ENCODE data around the gene FLNC. TPM values are rescaled to one million over a fixed set of nuclear protein-coding genes. Genes with fewer than 3 reads are reported as not detected.

FLNC gene
- polyA plus RNA-seq, 3 donors, result 0.01 TPM; not detected in 2

GRCh38 chr7:128826512-128826911 lies 3.7 kb upstream of the FLNC start:
- peak overlapping the region in 1 of 7 donors; percentile 50 for H3K27ac Mint-ChIP-seq
- no peaks in the 10 kb centered on the region for H4K20me1 ChIP-seq (ENCODE audit: insufficient read depth, low read length)
- no peak overlapping the region for H3K27ac ChIP-seq (ENCODE audit: low read depth in 1 of 2, low read length in 2 of 2)
- peaks cover 33 to 43% (median 42%) of the 10 kb centered on the region in 3 donors for H3K27me3 Mint-ChIP-seq (ENCODE audit: low read depth in 3 of 3)
- peaks cover 13 to 15% of the 10 kb centered on the region in 2 donors for H3K4me1 ChIP-seq (ENCODE audit: control insufficient read depth in 1 of 2, insufficient read depth in 2 of 2, low read length in 2 of 2)
- peaks cover 22 to 31% of the 10 kb centered on the region in 2 donors for H3K27me3 ChIP-seq (ENCODE audit: control insufficient read depth in 2 of 2, insufficient read depth in 2 of 2, low read length in 2 of 2)
- WGBS (ENCODE audit: insufficient coverage), result 91% methylated on average over 3 of the region's 4 CpGs
- no peak overlapping the region for H3K9ac ChIP-seq (ENCODE audit: insufficient read depth, low read length, poor library complexity, severe bottlenecking)
- H2AFZ ChIP-seq (ENCODE audit: insufficient read depth, low read depth, low read length, poor library complexity, severe bottlenecking), result no peak overlapping the region
- no peak overlapping the region for H3K4me3 Mint-ChIP-seq
- H3K4me3 ChIP-seq (replicated peaks in 1 of 3; ENCODE audit: low read depth in 2 of 3, low read length in 3 of 3), result no peak overlapping the region
- H3K36me3 ChIP-seq (replicated peaks in 1 of 2; ENCODE audit: control insufficient read depth in 1 of 2, insufficient read depth in 2 of 2, low read length in 2 of 2), result no peaks in the 10 kb centered on the region
- DNase-seq, result no peak
- H3K79me2 ChIP-seq (ENCODE audit: insufficient read depth, low read length), result no peaks in the 10 kb centered on the region
- H3K9me3 Mint-ChIP-seq, result peaks cover 0 to 13% (median 6%) of the 10 kb centered on the region in 7 donors
- intact Hi-C loops (cut with micrococcal nuclease), result no loop called here
- TF ChIP-seq CTCF (IDR thresholded peaks at IDR 0.05), result no peak
- H3K9me3 ChIP-seq (replicated peaks in 1 of 2; ENCODE audit: control insufficient read depth in 1 of 2, insufficient read depth in 1 of 2, low read length in 2 of 2), result no peaks in the 10 kb centered on the region
- H3K36me3 Mint-ChIP-seq, result peaks cover 0 to 3% of the 10 kb centered on the region in 2 donors
- no peak overlapping the region for H3K4me2 ChIP-seq (replicated peaks; ENCODE audit: extremely low read depth, low read length, poor library complexity, severe bottlenecking)
- H3K4me1 Mint-ChIP-seq, result peaks cover 16% of the 10 kb centered on the region

- H4K20me1 ChIP-seq (ENCODE audit: insufficient read depth, low read length), result no peaks in the 10 kb centered on the region
- Mint-ChIP-seq H3K9me3 (peaks cover 0 to 15% (median 6%) of the 10 kb centered on the region in 7 donors), H3K36me3 (peaks cover 0 to 3% of the 10 kb centered on the region in 2 donors), H3K4me3 (no peak overlapping the region), H3K4me1 (peaks cover 18% of the 10 kb centered on the region), H3K27ac (no peak overlapping the region), H3K27me3 (ENCODE audit: low read depth in 3 of 3) (peaks cover 37 to 47% (median 45%) of the 10 kb centered on the region in 3 donors)
- H3K9me3 ChIP-seq (replicated peaks in 1 of 2; ENCODE audit: control insufficient read depth in 1 of 2, insufficient read depth in 1 of 2, low read length in 2 of 2), result no peaks in the 10 kb centered on the region
- peaks cover 16 to 18% of the 10 kb centered on the region in 2 donors for H3K4me1 ChIP-seq (ENCODE audit: control insufficient read depth in 1 of 2, insufficient read depth in 2 of 2, low read length in 2 of 2)
- H2AFZ ChIP-seq (ENCODE audit: insufficient read depth, low read depth, low read length, poor library complexity, severe bottlenecking), result no peak overlapping the region
- no peaks in the 10 kb centered on the region for H3K36me3 ChIP-seq (replicated peaks in 1 of 2; ENCODE audit: control insufficient read depth in 1 of 2, insufficient read depth in 2 of 2, low read length in 2 of 2)
- no peak overlapping the region for H3K4me2 ChIP-seq (replicated peaks; ENCODE audit: extremely low read depth, low read length, poor library complexity, severe bottlenecking)
- H3K27me3 ChIP-seq (ENCODE audit: control insufficient read depth in 2 of 2, insufficient read depth in 2 of 2, low read length in 2 of 2), result peaks cover 25 to 35% of the 10 kb centered on the region in 2 donors
- H3K9ac ChIP-seq (ENCODE audit: insufficient read depth, low read length, poor library complexity, severe bottlenecking), result no peak overlapping the region
- DNase-seq, result no peak
- WGBS (ENCODE audit: insufficient coverage), result no CpG with 5 or more reads among the region's 1 CpG
- TF ChIP-seq CTCF (IDR thresholded peaks at IDR 0.05), result no peak
- H3K27ac ChIP-seq (ENCODE audit: low read depth in 1 of 2, low read length in 2 of 2), result no peak overlapping the region
- H3K4me3 ChIP-seq (replicated peaks in 1 of 3; ENCODE audit: low read depth in 2 of 3, low read length in 3 of 3), result no peak overlapping the region
- intact Hi-C loops (cut with micrococcal nuclease), result no loop called here
- no peaks in the 10 kb centered on the region for H3K79me2 ChIP-seq (ENCODE audit: insufficient read depth, low read length)
Measured at GRCh38 chr7:128826916-128827247, 3.3 kb upstream of the FLNC start.
